H7 (cell line): ENCODE data around the gene ATP10D. TPM values are rescaled to one million over a fixed set of nuclear protein-coding genes. Genes with fewer than 3 reads are reported as not detected.

Source experiments
- DNase-seq: peaks from one replicate; pipeline ENCODE4 v3.0.0; 2012
- H3K27me3 ChIP-seq: 2 replicates; pipeline ENCODE4 v1.6.0; 2011; ENCODE audit warnings: mild to moderate bottlenecking, low read length; ENCODE audit not compliant: control insufficient read depth, insufficient read depth
- H3K36me3 ChIP-seq: replicated peaks from 2 replicates; pipeline ENCODE4 v1.5.1; 2011; ENCODE audit warnings: low read length; ENCODE audit not compliant: control insufficient read depth, insufficient read depth
- H3K4me3 ChIP-seq: 2 replicates; pipeline ENCODE4 v1.5.1; 2011; ENCODE audit warnings: low read depth, mild to moderate bottlenecking, control low read depth, low read length, moderate library complexity; ENCODE audit not compliant: insufficient read depth
- total RNA-seq: library from RNA; depleted of rRNA; stranded (reverse); fragments of >200 nt; shearing (Covaris generic); gene quantifications from 2 replicates; pipeline ENCODE4 v1.2.3, GENCODE V29; 2014; rRNA removed

ATP10D gene
- total RNA-seq, result 0.63 and 0.66 TPM in 2 replicates

DNA sequence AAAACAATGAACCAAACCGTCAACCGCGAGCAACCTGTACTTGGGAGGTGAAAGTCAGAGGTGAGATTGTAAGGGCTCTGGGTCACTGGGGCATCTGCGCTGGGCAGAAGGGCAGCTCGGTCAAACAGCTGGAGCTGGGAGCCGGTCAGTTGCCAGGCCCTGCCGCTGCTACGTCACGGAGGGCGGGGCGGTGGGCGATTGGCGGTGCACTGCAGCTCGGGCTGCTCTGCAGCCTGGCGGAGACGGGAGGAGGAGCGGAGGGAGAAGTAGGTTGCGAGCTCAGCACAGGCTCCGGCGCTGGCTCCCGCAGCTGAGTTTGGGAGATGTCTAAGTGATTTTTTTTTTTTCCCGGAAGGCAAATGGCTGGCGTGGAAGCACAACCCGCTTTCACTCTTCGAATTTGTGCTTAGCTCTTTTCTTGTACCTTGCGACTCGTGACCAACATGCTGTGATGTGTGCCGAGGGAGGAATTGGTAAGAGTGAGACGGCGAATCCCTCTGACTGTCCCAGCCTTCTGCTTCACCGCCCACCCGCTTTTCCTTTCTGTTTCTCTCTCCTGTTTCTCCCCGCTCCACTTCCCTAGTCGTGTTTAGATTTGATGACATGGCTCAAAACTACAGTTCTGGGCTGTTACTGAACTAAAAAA is at the start of gene ATP10D:
ATP10D (plus strand) TSS at position 229 of the 646 bp plus-strand sequence. CDS start 27,266 bp downstream, outside the sequence.
- peak within 1 kb of the TSS; percentile 63 for H3K4me3 ChIP-seq
- H3K36me3 ChIP-seq, result no peaks in the 10 kb centered on the region
- DNase-seq, result peak; percentile 83
- peaks cover 6% of the 10 kb centered on the region; the same call in 1 of the 2 replicates for H3K27me3 ChIP-seq

DNA sequence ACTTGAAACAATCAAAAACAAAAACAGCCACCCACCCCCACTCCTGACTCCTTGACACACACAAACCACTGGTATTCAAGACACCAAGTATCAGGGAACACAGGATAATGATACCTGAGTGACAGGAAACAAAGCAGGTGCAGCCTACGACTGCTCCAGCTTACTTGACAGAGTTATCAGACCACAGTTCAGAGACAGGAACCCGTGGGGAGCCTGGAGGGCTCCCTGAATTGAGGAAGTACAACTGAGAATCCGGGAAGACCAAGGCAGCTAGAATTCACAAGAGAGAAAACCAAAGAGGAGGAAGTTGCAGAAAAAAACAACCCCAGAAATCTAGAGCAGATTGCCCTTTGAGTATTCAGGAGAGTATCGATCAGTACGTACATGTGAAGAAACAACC is 42.1 kb upstream of the ATP10D start:
- no peaks in the 10 kb centered on the region for H3K36me3 ChIP-seq
- no peak for DNase-seq
- H3K27me3 ChIP-seq, result no peaks in the 10 kb centered on the region
- H3K4me3 ChIP-seq, result no peak overlapping the region

DNA sequence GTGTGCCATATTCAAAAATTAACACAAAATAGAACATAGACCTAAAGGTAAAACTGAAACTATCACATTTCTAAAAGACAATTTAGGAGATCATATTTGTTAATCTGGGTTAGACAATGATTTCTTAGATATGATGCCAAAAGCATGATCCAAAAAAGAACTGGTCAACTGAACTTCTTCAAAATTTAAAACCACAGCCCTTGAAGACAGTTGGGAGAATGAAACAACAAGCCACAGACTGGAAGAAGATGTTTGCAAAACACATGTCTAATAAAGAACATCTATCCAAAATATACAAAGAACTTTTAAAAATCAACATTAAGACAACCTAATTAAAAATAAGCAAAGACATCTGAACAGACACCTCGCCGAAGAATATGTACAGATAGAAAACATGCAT is 41.0 kb upstream of the ATP10D start:
- Histone ChIP-seq H3K27me3 (no peaks in the 10 kb centered on the region), H3K4me3 (no peak overlapping the region), H3K36me3 (no peaks in the 10 kb centered on the region)
- no peak for DNase-seq

DNA sequence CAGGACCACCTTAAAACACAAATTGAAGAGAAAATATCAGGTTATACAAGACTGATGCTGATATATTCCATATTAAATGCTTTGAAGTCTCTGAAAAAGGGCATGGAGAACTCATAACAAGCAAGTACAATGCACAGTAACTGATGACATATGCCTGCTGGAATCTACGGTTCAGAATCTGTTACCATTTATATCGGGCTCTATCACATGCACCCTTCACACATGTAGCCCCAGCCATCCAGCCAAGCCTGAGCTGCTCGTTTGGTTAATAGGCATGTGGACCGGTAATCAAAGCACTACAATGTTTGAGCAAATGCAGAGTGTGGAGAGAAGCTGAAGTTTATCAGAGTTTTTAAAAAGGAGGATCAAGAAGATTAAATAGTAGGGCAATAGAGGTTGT is 33.4 kb upstream of the ATP10D start:
- H3K36me3 ChIP-seq, result no peaks in the 10 kb centered on the region
- H3K4me3 ChIP-seq, result no peak overlapping the region
- DNase-seq, result no peak
- H3K27me3 ChIP-seq, result no peaks in the 10 kb centered on the region

DNA sequence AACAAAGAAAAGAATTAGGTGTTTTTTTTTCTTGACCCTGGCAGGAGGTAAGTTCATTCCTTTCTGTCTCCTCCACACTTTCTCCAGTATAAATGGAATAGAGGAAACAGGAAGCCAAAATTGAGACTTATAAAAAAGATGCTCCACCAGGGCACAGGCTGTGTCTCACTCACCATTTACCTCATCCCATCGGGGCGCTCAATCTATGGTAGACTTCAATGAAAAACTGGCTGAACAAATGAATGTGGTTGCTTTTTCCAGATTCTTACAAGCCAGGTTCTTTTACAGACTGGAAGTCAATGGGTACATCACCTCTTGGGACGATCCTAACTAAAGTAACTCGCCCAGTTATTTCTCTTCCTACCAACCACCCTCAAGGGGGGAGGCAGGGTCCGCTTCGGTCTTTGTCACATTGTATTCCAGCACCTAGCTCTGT is 22.3 kb upstream of the ATP10D start:
- H3K36me3 ChIP-seq, result no peaks in the 10 kb centered on the region
- H3K27me3 ChIP-seq, result no peaks in the 10 kb centered on the region
- peak overlapping the region; percentile 62 for H3K4me3 ChIP-seq
- no peak for DNase-seq

DNA sequence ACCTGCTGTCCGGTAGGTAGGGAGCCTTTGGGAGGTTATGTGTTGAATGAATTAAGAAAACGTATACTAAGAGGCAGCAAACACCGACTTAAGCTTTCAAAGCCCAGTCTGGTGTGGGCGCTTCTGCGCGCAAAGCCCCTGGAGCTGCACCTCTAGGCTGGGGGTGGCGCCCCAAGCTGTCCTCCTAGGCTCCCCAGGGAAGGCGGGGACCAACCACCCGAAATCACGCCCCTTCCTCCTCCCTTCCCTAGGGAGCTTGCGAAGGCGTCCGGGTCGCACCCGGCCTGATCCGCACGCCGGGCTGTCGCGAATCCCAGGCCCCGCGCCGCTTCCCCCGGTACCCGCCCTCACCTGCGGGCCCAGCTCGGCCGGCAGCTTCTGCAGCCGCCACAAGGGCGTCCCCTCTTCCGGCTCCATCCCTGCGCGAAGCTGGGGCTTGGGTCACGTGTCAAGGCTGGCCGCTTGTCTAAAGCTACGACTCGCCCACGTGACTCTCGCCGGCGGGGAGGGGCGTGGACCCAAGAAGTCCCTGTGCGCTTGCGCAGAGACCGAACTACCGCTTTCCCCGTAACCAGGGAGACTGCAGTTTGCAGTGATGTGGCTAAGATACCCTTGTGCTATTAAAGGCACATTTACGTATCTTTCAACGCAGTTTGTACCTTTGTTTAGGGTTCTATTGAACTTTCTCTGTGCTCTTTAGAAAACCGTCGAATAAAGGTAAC is 21.7 kb upstream of the ATP10D start, which contains the start of gene COMMD8:
COMMD8 (minus strand) TSS at position 468 of the 722 bp plus-strand sequence; CDS start at position 417, 51 bp downstream.
- DNase-seq, result peak; percentile 89
- no peaks in the 10 kb centered on the region for H3K36me3 ChIP-seq
- peak within 1 kb of the TSS; percentile 62 for H3K4me3 ChIP-seq
- no peaks in the 10 kb centered on the region for H3K27me3 ChIP-seq

DNA sequence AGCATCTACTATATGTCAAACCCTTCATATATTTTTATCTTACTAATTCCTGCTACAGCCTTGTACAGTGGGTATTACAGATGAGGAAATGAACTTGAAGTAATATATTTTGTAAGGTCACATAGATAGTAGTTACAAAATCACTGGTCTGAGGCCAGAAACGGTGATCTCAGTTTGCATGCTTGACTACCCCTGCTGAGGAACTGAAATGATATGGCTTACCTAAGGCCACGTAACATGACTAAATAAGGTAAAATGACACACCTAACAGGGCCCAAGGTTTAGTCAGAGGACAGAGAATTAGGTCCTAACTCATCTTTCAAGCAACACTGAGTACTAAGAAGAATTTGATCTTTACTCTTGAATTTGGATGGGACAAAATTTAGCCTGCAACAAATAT is 20.1 kb upstream of the ATP10D start:
- DNase-seq, result no peak
- Histone ChIP-seq H3K36me3 (no peaks in the 10 kb centered on the region), H3K27me3 (no peaks in the 10 kb centered on the region), H3K4me3 (no peak overlapping the region)

DNA sequence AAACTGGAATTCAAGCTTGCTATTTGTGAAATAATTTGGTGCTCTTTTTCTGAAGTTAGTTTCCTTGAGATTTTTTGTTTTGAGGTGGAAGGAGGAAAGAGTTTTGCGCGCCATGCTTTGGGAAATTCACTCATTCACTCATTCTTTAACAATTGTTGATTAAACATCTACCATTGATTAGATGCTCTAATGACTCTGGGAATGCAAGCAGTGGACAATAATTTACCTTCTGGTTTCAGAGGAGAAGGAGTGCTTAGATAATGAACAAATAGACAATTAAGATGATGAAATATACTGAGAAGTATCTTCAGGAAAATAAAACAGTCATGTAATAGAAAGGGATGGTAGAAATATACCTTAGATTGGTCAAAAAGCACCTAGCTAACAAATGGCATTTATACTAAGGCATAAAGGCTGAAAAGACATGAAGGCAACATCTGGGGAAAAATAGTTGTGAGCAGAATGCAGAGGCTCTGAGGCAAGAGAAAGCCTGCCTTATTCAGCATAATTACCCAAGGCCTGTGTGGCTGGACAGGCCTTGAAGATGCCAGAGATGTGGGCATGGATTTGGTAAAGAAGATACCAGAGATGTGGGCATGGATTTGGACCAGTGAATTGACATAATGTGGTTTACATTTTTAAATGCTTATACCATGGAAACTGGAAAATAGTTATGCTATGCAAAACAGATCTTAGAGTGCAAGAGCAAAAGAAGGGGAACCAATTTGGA is 18.9 kb upstream of the ATP10D start:
- Histone ChIP-seq H3K4me3 (no peak overlapping the region), H3K36me3 (no peaks in the 10 kb centered on the region), H3K27me3 (no peaks in the 10 kb centered on the region)
- no peak for DNase-seq

DNA sequence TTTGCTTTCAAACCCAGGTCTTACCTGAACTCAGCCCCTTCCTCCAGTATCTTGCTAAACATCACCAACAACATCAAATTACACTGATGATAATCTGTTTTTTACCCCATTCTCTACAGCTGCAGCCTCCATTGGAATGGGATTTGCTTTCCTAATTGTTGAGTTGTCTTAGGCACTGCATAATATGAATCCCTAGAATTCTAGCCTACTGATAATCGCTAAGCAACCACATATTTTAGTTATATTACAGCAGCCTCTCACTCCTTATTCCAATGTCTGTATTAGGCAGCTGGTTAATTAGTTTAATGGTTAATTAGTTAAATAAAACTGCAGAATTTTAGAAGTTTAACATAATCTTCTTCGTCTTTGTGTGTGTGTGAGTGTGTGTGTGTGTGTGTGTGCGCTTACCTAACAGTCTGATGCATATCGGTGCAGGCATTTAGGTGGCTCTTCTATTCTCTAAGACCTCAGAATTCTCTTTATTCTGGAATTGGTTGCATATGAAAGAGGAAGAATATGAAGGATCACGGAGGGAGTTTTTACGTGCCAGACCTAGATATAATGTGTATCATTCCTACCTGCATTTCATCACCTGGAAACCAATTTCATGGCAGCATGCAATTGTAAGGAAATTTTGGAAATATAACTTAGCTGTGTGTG is 16.2 kb upstream of the ATP10D start:
- DNase-seq, result no peak
- H3K27me3 ChIP-seq, result no peaks in the 10 kb centered on the region
- H3K4me3 ChIP-seq, result no peak overlapping the region
- no peaks in the 10 kb centered on the region for H3K36me3 ChIP-seq

DNA sequence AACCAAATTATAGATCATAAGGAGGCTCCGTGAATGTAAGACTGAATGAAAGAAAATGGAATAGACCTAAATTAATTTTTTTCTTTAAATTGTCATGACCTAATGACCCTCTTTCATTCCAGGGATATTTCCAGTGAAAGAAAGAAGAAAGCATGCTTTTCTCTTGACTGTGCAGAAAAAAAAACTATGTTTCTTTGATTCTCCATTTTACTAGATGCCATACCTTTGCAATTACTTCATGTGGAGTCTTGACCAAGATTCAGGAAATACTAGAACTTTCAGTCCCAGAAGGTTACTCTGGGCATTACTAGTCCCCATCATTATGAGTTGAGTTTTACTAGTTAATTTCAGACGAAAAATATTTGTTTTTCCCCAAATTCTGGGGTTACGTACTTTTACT is 15.1 kb upstream of the ATP10D start:
- Histone ChIP-seq H3K27me3 (no peaks in the 10 kb centered on the region), H3K4me3 (no peak overlapping the region), H3K36me3 (no peaks in the 10 kb centered on the region)
- no peak for DNase-seq

DNA sequence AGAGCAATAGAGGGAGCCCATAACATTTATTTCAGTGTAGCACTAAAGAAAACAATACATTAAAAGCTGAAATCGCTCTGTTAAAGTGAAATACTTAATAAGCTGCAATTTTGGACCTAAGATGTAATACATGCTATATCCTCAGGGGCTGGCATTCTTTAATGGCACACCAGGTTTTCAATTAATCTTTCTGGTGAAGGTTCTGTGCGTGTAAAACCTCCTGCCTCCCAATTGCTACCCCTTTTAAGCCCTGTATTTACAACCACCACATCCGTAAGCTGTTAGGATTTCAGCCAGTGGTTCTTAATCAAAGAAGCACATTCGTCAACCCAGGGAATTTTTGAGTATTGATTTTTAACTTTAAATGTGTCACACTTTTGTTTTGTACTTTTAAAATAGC is 14.0 kb upstream of the ATP10D start:
- Histone ChIP-seq H3K4me3 (no peak overlapping the region), H3K27me3 (no peaks in the 10 kb centered on the region), H3K36me3 (no peaks in the 10 kb centered on the region)
- no peak for DNase-seq

DNA sequence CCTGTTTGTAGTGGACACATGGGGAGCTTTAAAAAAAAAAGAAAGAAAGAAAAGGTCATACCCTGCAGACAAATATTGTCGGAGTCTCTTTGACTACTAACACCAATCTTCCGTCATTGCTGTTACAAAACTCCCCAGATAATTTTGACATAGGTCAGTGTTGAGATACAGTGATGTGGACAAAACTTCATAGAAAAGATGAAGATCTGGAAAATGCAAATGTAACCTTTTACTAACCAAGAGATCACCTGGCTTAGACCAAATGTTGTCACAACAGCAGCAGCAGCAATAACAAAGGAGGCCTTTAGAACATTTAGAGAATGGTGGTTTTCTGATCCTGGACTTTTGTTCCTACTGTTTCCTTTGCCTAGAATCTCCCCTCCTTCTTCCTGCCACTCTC is 13.5 kb upstream of the ATP10D start:
- Histone ChIP-seq H3K36me3 (no peaks in the 10 kb centered on the region), H3K27me3 (no peaks in the 10 kb centered on the region), H3K4me3 (no peak overlapping the region)
- DNase-seq, result no peak

DNA sequence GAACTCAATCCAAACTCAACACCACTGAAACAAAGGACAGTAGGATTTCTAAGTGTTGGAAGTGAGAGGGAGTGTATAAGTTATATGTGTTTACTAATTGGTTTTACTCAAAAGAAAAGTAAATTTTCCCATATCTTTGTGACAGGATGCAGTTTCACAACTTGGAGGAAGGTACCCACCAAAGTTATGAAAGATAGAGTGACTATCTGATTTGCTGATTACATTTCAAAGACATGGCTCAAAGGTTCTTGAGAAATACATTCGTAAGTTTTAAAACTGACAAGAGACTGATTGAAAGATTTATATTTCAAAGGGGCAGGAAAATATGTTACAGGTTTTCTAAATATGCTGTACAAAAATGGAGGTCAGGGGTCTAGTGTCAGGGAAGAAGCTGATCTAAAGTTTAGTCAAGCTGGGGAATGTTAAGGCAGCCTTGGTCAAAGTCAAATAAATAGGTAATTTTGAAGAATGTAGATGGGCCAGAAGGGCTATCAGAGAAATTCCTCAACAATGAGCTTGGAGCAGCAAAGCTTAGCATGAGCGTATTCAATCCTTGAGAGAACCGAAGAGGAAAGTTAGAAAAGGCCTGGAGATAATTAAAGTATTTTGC is 11.8 kb upstream of the ATP10D start:
- no peaks in the 10 kb centered on the region for H3K27me3 ChIP-seq
- no peaks in the 10 kb centered on the region for H3K36me3 ChIP-seq
- DNase-seq, result no peak
- no peak overlapping the region for H3K4me3 ChIP-seq

DNA sequence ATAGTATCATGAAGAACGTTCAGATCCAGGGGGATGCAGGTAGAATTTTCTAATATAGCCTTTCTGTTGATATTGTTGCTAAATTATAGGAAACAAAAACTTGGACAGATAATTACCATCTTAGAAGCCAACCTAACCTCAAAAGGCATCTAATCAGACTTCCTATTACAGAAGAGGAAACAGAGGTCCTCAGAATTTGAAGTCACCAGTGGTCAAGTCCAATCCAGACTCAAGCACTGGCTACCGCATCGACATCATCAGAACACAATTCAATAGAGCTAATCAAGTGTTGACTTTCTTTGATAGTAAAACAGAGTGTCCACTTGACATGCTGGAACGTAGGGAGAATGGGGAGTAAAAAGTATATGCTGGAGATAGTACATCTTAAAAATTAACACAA is 10.3 kb upstream of the ATP10D start:
- no peak for DNase-seq
- Histone ChIP-seq H3K27me3 (no peaks in the 10 kb centered on the region), H3K36me3 (no peaks in the 10 kb centered on the region), H3K4me3 (no peak overlapping the region)
